ENCODE results near the gene RUFY4. TPM values are rescaled to one million over a fixed set of nuclear protein-coding genes. Genes with fewer than 3 reads are reported as not detected.
A peak's percentile ranks its signal among the peaks of the same experiment; 100 is the strongest.

RUFY4 gene
- polyA plus RNA-seq, 1 experiment: not detected

DNA sequence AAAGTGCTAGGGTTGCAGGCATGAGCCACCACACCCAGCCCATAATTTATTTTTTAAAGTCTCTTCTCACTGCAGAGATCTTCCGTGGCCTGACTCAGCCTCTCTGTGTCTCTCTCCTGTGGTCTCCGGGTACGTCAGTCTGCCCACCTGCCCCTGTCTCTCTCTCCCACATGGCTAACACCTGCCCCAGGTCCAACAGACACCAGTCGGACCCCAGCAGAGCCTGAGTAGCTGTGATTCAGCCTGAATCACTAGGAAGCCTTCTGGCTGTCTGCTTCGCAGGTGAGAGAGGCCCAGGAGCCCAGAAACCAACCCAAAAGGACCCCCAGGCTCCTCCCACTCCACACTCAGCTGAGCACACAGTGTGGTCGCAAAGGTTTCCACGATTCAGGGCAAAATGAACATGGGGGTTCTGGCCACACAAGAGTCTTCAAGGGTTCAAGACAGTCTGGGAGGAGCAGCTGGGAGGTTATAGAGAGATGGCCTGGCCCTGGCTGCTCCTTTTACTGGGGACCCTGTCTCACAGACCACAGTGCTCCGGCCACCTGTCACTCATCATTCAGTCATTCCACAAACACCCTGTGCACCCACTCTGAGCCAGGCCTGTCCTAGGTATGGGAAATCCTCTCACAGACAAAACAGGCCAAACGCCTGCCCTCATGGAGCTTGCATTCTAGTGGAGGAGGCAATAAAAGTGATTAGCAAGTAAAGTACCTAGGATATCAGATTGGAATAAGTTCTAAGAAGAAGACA is 8.6 kb downstream of the RUFY4 start:
- DNase-seq (ENCODE audit: low read depth, low spot score): no peak
- CTCF ChIA-PET: interaction anchor here (0.6 to 4.6 kb wide), 2 partner anchors 9 to 97 kb away, joined by 6 to 27 read pairs; partner anchors contain the start of gene RUFY4
- Histone ChIP-seq H3K27me3 (ENCODE audit: control insufficient read depth, insufficient read depth, low read length) (peaks cover 18% of the 10 kb centered on the region), H3K9me3 (ENCODE audit: control insufficient read depth, insufficient read depth, low read length) (no peaks in the 10 kb centered on the region), H3K27ac (ENCODE audit: low read depth, low read length) (no peak overlapping the region), H3K4me3 (ENCODE audit: low read depth, low read length) (no peak overlapping the region)
- TF ChIP-seq CTCF (IDR thresholded peaks at IDR 0.05; ENCODE audit: low read depth, low read length): no peak
- POLR2A ChIA-PET: no interaction called here

GRCh38 chr2:218079943-218080913 is 11.2 kb downstream of the RUFY4 start:
- Histone ChIP-seq H3K4me3 (ENCODE audit: low read depth, low read length) (no peak overlapping the region), H3K27ac (ENCODE audit: low read depth, low read length) (no peak overlapping the region), H3K27me3 (ENCODE audit: control insufficient read depth, insufficient read depth, low read length) (peaks cover 7% of the 10 kb centered on the region), H3K9me3 (ENCODE audit: control insufficient read depth, insufficient read depth, low read length) (no peaks in the 10 kb centered on the region)
- no peak for DNase-seq (ENCODE audit: low read depth, low spot score)
- ChIA-PET POLR2A (interaction anchor here (0.5 kb wide), 1 partner anchor 462 kb away, joined by 9 read pairs; no protein-coding TSS in a partner anchor), CTCF (interaction anchor here (0.9 to 4.6 kb wide), 4 partner anchors 8 to 294 kb away, joined by 3 to 27 read pairs (median 6); partner anchors contain the start of gene RUFY4)
- no peak for TF ChIP-seq CTCF (IDR thresholded peaks at IDR 0.05; ENCODE audit: low read depth, low read length)

DNA sequence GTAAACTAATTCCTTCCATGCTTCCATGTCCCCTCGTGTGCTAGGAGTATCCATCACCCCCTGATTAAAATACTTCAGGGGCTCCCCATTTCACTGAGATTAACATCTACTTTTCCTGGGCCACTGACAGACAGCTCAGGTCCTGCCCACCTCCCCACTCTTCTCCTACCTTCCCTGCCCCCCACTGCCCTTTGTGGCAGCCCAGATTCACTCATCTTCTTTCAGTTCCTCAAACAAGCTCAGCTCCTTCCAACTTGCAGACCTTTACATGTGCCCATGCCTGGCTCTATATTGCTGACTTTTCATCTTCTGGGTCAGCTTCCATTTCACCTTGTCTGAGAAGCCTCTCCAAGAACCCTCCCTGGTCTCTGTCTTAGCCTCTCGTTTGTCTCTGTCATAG is 12.0 kb downstream of the RUFY4 start:
- no peak overlapping the region for H3K27ac ChIP-seq (ENCODE audit: low read depth, low read length)
- ChIA-PET POLR2A (no interaction called here), CTCF (interaction anchor here (0.9 to 4.6 kb wide), 2 partner anchors 9 to 12 kb away, joined by 3 to 27 read pairs; partner anchors contain the start of gene RUFY4)
- DNase-seq (ENCODE audit: low read depth, low spot score): no peak
- no peaks in the 10 kb centered on the region for H3K9me3 ChIP-seq (ENCODE audit: control insufficient read depth, insufficient read depth, low read length)
- peaks cover 3% of the 10 kb centered on the region for H3K27me3 ChIP-seq (ENCODE audit: control insufficient read depth, insufficient read depth, low read length)
- H3K4me3 ChIP-seq (ENCODE audit: low read depth, low read length): no peak overlapping the region
- no peak for TF ChIP-seq CTCF (IDR thresholded peaks at IDR 0.05; ENCODE audit: low read depth, low read length)

GRCh38 chr2:218081695-218082094 is 12.6 kb downstream of the RUFY4 start:
- Histone ChIP-seq H3K4me3 (ENCODE audit: low read depth, low read length) (no peak overlapping the region), H3K9me3 (ENCODE audit: control insufficient read depth, insufficient read depth, low read length) (peaks cover 2% of the 10 kb centered on the region; the same call in 1 of the 2 replicates), H3K27me3 (ENCODE audit: control insufficient read depth, insufficient read depth, low read length) (peaks cover 5% of the 10 kb centered on the region), H3K27ac (ENCODE audit: low read depth, low read length) (no peak overlapping the region)
- POLR2A ChIA-PET: interaction anchor here (0.7 kb wide), 1 partner anchor 25 kb away, joined by 4 read pairs; no protein-coding TSS in a partner anchor
- TF ChIP-seq CTCF (IDR thresholded peaks at IDR 0.05; ENCODE audit: low read depth, low read length): no peak
- CTCF ChIA-PET: interaction anchor here (4.6 kb wide), 1 partner anchor 13 kb away, joined by 27 read pairs; the partner anchor contains the start of gene RUFY4
- DNase-seq (ENCODE audit: low read depth, low spot score): peak; percentile 11
